Measurements from ENCODE around the gene POFUT2.
"Not testable (repeated sequence)": the region's sequence is repeated elsewhere in the genome, so short reads cannot be mapped to it uniquely, and the experiment has no call there.

POFUT2 gene

GRCh38 chr21:45326169-45326851 is 38.6 kb upstream of the POFUT2 start:
- DNase-seq (ENCODE audit: low read depth in 2 of 2) = no peak

- DNase-seq (ENCODE audit: low read depth in 2 of 2) = no peak
Observed at GRCh38 chr21:45325206-45326168, 37.8 kb upstream of the POFUT2 start.

- no peak for DNase-seq (ENCODE audit: low read depth in 2 of 2)
Observed at GRCh38 chr21:45324489-45325205, 37.0 kb upstream of the POFUT2 start.

DNA sequence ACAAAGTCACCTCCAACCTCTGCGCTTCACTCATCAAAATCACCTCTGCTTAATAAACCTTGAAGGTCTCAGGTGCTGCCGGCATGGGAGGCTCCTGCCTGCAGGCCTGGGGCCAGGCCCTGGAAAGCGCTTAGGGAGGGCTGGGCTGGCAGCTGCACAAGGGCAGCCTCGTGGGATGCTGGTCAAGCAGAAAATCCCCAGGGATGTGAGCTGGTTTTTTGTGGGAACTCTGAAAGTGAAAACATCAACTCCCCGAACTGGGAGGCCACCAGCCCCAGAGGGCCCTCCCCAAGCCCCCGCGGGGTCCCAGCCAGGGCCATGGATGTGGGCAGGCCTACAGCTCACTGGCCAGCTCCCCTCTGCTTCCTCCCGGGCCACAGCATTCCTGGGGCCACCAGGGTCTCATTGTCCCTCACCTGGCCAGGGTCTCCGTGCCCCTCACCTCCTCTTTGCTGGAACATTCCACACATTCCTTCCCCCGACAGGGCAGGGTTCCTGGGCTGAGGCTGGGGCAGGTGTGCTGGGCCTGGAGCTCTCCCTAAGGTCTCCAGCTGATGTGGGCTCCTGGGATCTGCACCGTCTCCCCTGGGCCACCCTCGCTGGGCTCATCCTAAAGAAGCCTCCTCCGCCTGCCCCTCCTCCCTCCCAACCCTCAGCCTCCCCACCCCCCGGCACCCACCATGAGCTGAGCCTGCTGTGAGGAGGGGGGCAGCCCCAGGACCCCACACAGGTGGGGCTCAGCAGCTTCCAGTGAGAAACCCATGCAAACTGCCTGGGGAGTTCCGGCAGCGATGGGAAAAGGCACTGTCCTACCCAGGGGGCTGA is 36.0 kb upstream of the POFUT2 start:
- DNase-seq (ENCODE audit: low read depth in 2 of 2) = no peak

DNA sequence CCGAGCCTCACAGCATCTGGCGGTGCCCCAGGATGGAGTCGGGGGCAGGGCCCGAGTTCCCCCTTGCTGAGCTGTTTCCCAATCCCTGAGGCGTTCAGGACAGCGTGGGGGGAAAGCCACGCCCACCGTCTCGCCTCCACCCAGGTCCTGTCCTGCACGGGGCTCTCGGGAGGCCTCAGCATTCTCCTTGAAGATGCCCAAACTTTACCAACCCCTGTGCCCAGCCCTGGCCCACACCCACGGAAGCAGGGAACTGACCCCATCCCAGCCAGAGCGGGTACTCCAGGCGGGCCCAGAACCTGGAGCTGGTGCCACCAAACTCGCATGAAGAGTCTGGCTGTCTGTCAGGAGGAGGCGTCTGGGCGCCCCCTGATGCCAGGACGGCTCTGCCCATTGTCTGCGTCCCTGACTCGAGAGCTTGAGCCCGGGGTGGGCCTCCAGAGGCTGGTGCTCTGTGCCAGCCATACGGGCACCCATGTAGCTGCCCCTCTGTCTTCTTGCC is 35.3 kb upstream of the POFUT2 start:
- no peak for DNase-seq (ENCODE audit: low read depth in 2 of 2)

DNA sequence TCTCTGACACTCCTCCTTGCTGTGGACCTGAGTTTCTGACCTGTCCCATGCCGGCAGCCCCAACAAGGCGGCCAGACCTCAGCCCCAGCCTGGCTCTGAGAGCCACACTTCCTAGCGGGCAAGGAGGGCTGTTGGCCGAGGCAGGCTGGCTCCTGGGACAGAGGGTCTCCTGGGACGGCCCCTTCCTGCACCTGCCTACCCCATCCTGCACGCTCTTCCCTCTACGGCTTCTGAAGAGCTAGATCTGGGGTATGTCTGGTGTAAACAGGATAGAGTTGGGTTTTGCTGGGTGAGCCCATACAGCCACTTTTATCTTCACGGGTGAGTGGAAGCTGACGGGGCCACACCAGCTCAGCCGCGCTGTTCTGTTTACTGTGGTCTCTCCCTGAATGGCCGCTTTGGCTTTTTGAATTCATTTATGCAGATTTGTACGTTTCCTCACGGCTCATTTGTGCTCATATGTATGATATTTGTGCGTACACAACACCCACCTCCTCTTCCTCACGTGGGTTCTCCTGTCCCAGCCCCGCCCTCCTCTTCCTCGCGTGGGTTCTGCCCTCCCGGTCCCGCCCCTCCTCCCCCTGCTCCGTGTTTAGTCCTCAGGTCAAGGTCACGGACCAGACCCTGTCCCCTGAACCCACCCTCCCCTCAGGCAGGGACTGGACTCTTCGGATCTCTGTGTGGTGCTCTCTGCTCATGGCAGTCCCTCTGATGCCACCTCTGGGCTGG is 34.7 kb upstream of the POFUT2 start:
- no peak for DNase-seq (ENCODE audit: low read depth in 2 of 2)

- no peak for DNase-seq (ENCODE audit: low read depth in 2 of 2)
Observed at GRCh38 chr21:45320261-45321025, 32.7 kb upstream of the POFUT2 start.

DNA sequence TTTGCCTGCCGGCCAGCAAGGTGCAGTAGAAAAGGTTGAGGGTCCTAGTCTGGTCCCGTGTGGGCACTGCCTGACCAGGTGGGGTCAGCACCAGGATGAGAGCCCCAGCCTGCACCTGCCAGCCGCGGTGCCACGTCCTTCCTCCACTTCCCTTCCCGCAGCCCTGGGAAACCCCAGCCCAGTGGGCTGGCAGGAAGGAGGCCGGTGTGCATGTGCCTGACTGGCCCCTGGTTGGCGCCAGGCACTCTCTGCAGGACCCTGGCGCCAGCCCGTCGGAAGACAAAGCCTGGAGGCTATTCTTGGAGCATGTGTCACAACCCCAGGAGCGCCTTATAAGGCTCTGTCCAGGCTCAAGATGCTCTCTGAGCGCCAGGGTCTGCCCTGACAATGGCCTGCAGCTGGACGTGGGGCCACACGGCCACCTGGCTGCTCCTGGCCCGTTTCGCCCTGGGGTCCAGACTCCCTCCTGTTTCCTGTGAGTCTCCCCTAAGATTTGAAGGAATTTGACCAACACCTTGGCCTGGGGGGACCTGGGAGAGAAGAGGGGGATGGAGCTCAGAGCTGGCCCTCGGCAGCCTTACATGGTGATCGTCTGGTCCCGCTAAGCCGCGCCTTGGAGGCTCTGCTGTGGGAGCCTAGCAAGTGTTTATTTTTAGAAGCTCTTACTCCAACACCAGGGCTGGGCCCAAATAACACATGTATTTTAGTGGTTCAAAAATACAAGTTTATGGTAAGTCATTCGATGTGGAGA is 31.9 kb upstream of the POFUT2 start:
- DNase-seq (ENCODE audit: low read depth in 2 of 2) = no peak

DNA sequence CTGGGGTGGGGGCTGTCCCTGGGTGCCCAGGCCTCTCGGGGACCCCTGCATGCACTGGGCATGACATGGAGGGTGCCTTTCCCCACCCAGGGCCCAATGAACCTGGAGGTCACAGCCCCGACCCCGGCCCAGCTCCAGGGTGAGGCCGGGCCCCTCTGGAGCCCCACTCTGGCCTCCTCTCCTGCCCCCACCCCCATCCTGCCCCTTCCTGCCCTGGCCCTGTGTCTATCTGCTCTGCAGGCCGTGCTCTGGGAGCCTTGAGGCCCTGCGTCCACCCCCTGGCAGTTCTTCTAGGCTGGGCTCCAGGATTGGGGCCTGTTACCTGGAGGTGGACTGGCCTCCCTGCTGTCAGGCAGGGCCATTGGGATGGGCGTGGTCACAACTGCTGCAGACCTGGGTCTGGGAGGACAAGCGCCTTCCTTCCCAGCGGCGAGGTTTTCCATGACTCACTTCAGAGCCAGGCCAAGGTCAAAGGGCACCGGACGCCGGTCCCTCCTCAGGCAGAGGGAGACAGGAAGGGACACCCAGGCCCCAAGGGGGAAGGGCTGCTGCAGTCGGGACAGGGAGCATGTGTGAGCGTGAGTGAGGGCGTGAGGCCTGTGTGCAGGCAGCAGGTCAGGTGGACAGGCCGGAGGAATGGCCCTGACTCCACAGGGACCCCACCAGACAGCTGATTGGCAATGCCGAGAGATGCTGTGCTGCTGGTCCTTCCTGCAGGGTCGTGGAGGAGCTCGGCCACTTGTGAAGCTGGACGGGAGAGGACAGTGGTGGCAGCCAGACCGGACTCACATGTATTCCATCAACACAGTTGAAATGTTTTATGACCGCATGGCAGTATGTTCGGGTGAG is 31.1 kb upstream of the POFUT2 start:
- DNase-seq (ENCODE audit: low read depth in 2 of 2) = no peak

DNA sequence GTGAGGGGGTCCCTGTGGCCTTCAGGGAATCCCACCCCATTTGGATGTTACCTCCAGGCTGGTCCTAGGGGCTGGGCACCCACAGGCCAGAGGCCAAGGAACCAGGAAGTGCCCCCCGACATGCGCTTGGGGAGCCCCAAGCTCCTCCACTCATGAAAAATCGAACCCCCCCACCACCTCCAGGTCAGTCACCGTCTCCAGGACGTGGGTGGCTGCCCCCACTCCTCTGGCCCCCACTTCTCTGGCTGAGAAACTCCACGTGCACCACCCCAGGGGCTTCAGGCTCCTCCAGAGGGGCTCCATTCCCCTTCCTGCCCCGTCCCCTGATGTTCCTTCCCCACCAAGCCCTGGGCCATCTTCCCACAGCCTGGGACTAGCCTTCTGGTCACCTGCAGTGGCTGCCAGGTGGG is 30.5 kb upstream of the POFUT2 start:
- DNase-seq (ENCODE audit: low read depth in 2 of 2) = no peak

GRCh38 chr21:45317398-45318145 is 29.9 kb upstream of the POFUT2 start:
- no peak for DNase-seq (ENCODE audit: low read depth in 2 of 2)

- no peak for DNase-seq (ENCODE audit: low read depth in 2 of 2)
Observed at GRCh38 chr21:45316871-45317397, 29.2 kb upstream of the POFUT2 start.

- DNase-seq (ENCODE audit: low read depth in 2 of 2) = not testable (repeated sequence)
Observed at GRCh38 chr21:45315676-45316470, 28.2 kb upstream of the POFUT2 start.

GRCh38 chr21:45313682-45314081 is 26.0 kb upstream of the POFUT2 start:
- DNase-seq (ENCODE audit: low read depth in 2 of 2) = no peak

GRCh38 chr21:45313015-45313414 is 25.3 kb upstream of the POFUT2 start:
- DNase-seq (ENCODE audit: low read depth in 2 of 2) = no peak

- no peak for DNase-seq (ENCODE audit: low read depth in 2 of 2)
Observed at GRCh38 chr21:45312296-45312695, 24.6 kb upstream of the POFUT2 start.
